Prostate gland (tissue), 2 donors: Measurements from ENCODE around the gene MEX3D. TPM values are rescaled to one million over a fixed set of nuclear protein-coding genes. Genes with fewer than 3 reads are reported as not detected.

Experiments used
- DNase-seq: peaks from one replicate; pipeline ENCODE4 v3.0.0-alpha.2; 2019; ENCODE audit warnings: low spot score
- H3K27ac ChIP-seq, 2 donors: fragments of 200-600 bp; sonication (generic); 2 replicates each; pipeline ENCODE4 v1.5.1; 2017 to 2019
- H3K27me3 ChIP-seq: fragments of 200-600 bp; sonication (generic); replicated peaks from 2 replicates; pipeline ENCODE4 v1.5.1; 2019; ENCODE audit not compliant: insufficient read depth
- H3K36me3 ChIP-seq, 2 donors: fragments of 200-600 bp; sonication (generic); 1 replicate in 1 of 2; 2 replicates in 1 of 2; pipeline versions ENCODE4 v1.5.1 to v1.8.1; 2017 to 2019
- H3K4me1 ChIP-seq: fragments of 200-600 bp; sonication (generic); replicated peaks from 2 replicates; pipeline ENCODE4 v1.5.1; 2019
- H3K4me3 ChIP-seq, 2 donors: fragments of 200-600 bp; sonication (generic); 2 replicates each; pipeline ENCODE4 v1.5.1; 2017 to 2019
- H3K9me3 ChIP-seq: fragments of 200-600 bp; sonication (generic); 2 replicates; pipeline ENCODE4 v1.5.1; 2017
- CTCF ChIP-seq, 4 experiments: fragments of 200-600 bp in 2 of 4; fragments of 450-650 bp in 2 of 4; sonication (generic) in 2 of 4; IDR thresholded peaks; 1 replicate in 3 of 4; 2 replicates in 1 of 4; pipeline ENCODE4 v1.5.1; 2016 to 2019; ENCODE audit warnings: antibody characterized with exemption in 4 of 4, mild to moderate bottlenecking in 2 of 4, moderate library complexity in 2 of 4
- POLR2A ChIP-seq: fragments of 450-650 bp; IDR thresholded peaks from one replicate; pipeline ENCODE4 v1.6.1; 2016; ENCODE audit warnings: antibody characterized with exemption, mild to moderate bottlenecking
- POLR2AphosphoS5 ChIP-seq: sonication (generic); formaldehyde crosslinking; IDR thresholded peaks from one replicate; pipeline ENCODE4 v1.6.1; 2017; ENCODE audit warnings: antibody characterized with exemption
- WGBS: methylation state at CpG from one replicate; pipeline ENCODE4 v1.1.5; 2018; 5-methylcytosine and 5-hydroxymethylcytosine counted together
- intact Hi-C: fragments of 100-400 bp; cut with DNase I; formaldehyde crosslinking; loops from one replicate; pipeline ENCODE4 v1.14.2; 2022
- total RNA-seq, 2 donors: library from RNA; depleted of rRNA; stranded (reverse); fragments of >200 nt; gene quantifications; one replicate each; pipeline ENCODE4 v1.1.0, GENCODE V29; 2016

MEX3D gene
- total RNA-seq, 2 donors from 2014 or later, result 60.6 to 87.0 TPM

GRCh38 chr19:1567848-1568227 lies 287 bp downstream of the MEX3D start:
- Histone ChIP-seq H3K27ac (no peak overlapping the region), H3K4me3 (peak overlapping the region; percentile 61 to 65), H3K36me3 (no peaks in the 10 kb centered on the region), H3K27me3 (no peaks in the 10 kb centered on the region), H3K4me1 (peaks cover 11% of the 10 kb centered on the region), H3K9me3 (no peaks in the 10 kb centered on the region)
- no peak for DNase-seq
- TF ChIP-seq CTCF (IDR thresholded peaks at IDR 0.05) (no peak), POLR2AphosphoS5 (no peak), POLR2A (no peak)
- intact Hi-C loops, result no loop called here
- WGBS, result 0% methylated on average over 10 of the region's 73 CpGs

GRCh38 chr19:1567116-1567847 lies 843 bp downstream of the MEX3D start:
- Histone ChIP-seq H3K27me3 (no peaks in the 10 kb centered on the region), H3K4me3 (peak overlapping the region; percentile 61 to 65), H3K36me3 (no peaks in the 10 kb centered on the region), H3K9me3 (no peaks in the 10 kb centered on the region), H3K27ac (peak overlapping the region; percentile 88 to 91), H3K4me1 (peaks cover 11% of the 10 kb centered on the region)
- WGBS, result under 1% methylated on average over 44 of the region's 108 CpGs
- no peak for TF ChIP-seq POLR2A
- no peak for TF ChIP-seq POLR2AphosphoS5
- TF ChIP-seq CTCF (IDR thresholded peaks at IDR 0.05), result no peak
- DNase-seq, result no peak
- intact Hi-C loops, result no loop called here

GRCh38 chr19:1566392-1567115 lies 1.6 kb downstream of the MEX3D start:
- Histone ChIP-seq H3K36me3 (no peaks in the 10 kb centered on the region), H3K27me3 (no peaks in the 10 kb centered on the region), H3K9me3 (no peaks in the 10 kb centered on the region), H3K27ac (peak overlapping the region; percentile 88 to 91), H3K4me3 (peak overlapping the region; percentile 61 to 65), H3K4me1 (peaks cover 11% of the 10 kb centered on the region)
- DNase-seq, result peak; percentile 80
- intact Hi-C loops, result no loop called here
- TF ChIP-seq POLR2AphosphoS5, result peak; percentile 79
- TF ChIP-seq POLR2A, result peak; percentile 85
- TF ChIP-seq CTCF (IDR thresholded peaks at IDR 0.05), result peak in 1 of 4 experiments; percentile 8
- whole genome bisulfite sequencing, result 3% methylated on average over 39 of the region's 42 CpGs

GRCh38 chr19:1563251-1563650 lies 4.9 kb downstream of the MEX3D start:
- 89% methylated on average over 6 of the region's 6 CpGs for WGBS
- TF ChIP-seq CTCF (IDR thresholded peaks at IDR 0.05), result no peak
- no peak for TF ChIP-seq POLR2A
- no peak for TF ChIP-seq POLR2AphosphoS5
- intact Hi-C loops, result no loop called here
- Histone ChIP-seq H3K9me3 (no peaks in the 10 kb centered on the region), H3K4me3 (no peak overlapping the region), H3K27me3 (no peaks in the 10 kb centered on the region), H3K36me3 (no peaks in the 10 kb centered on the region), H3K4me1 (peaks cover 7% of the 10 kb centered on the region), H3K27ac (no peak overlapping the region)
- no peak for DNase-seq
